NCI-H82 treated with DMSO at 0.1 percent for 48 hours (cell line): ENCODE measurements around the gene DVL3.

Source experiments
- DNase-seq: peaks from one replicate; lab custom pipeline; 2025; ENCODE audit not compliant: unreplicated experiment; lab: John Stamatoyannopoulos, UW

DVL3 gene

DNA sequence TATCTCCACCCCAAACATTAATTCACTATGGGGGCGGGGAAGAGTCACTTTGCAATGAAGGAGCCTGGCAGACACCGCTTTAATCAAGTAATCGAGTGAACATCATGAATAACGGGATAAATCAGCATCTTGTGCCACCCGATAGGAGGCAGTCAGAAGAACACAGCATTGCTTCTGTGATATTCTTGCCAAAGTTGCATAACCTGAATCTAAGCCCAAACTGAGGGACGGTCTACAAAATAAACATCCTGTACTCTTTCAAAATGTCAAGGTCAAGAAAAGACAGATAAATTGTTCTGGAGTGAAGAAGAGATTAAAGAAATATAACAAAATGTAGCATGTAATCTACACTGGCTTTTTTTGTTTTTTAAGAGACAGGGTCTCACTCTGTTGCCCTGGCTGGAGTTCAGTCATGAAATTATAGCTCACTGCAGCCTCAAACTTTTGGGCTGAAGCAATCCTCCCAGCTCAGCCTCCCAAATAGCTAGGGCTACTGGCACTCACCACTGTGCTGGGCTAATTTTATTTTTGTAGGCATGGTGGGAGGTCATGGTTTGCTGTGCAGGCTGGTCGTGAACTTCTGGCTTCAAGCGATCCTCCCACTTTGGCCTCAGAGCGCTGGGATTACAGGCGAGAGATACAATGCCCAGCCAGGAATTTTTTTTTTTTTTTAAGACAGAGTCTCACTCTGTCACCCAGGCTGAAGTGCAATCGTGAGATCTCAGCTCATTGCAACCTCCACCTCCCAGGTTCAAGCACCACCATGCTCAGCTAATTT lies 54.2 kb downstream of the DVL3 start:
- no peak for DNase-seq

DNA sequence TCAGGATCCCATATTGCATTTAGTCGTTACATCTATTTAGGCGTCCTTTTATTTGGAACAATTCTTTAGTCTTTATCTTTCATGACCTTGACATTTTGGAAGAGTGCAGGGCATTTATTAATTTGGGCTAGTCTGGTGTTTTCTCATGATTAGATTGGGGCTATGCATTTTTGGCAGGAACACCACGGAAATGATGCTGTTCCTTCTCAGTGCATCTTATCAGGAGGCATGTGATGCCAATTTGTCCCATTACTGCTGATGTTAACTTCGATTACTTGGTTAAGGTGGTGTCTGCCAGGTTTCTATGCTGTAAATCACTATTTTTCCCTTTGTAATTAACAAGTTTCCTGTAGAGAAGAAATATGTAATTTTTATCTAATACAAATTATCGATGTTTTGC lies 56.1 kb downstream of the DVL3 start:
- no peak for DNase-seq

DNA sequence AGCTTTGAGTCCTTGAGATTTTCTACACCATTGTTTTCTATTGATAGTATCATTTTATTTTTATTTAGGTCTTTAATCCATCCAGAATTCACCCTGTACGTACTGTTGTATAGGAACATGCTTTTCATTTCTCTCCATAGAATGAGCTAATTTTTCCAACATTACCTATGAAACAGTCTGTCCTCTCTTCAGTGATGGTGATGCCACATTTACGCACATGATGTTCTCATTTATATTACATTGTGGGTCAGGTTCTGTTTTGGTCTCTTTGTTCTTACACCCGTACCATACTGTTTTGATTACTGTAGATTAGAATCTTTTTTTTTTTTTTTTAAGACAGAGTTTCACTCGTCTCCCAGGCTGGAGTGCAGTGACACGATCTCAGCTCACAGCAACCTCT lies 56.5 kb downstream of the DVL3 start:
- no peak for DNase-seq

DNA sequence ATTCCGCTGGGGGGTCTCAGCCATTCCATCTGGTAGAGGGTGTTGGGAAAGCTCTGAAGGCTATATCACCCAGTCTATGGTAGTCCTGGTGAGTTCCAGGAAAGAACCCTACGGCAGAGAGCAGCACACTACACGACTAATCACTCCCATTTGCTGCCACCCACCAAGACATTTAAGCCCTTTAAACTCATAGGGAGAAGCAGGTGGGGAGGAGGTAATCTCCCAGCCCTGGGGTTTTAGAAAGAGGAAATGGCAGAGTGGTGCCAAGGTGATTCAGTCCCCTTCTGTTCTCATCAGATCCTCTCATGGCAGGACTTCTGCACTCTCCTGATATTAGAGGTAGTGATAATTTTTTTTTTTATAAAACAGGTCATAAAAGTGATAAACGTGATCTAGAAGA lies 63.6 kb downstream of the DVL3 start:
- peak; percentile 65 for DNase-seq

DNA sequence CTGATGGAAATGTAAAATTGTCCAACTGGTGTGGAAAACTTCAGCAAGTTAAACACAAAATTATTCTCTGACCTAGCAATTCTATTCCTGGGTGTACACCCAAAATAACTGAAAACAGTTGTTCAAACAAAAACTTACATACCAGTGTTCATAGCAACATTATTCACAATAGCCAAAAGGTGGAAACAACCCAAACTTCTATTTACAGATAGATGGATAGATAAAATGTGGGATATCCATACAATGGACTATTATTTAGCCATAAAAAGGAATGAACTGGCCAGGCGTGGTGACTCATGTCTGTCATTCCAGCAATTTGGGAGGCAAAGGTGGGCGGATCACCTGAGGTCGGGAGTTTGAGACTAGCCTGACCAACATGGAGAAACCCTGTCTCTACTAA lies 67.3 kb downstream of the DVL3 start:
- DNase-seq, result no peak
